H1 (cell line): ENCODE data around the gene KCNMA1. TPM values are rescaled to one million over a fixed set of nuclear protein-coding genes. Genes with fewer than 3 reads are reported as not detected.

ENCODE experiments used
- CTCF ChIA-PET: fragments of 300-600 bp; sonication (Branson Sonifier 250); formaldehyde crosslinking; loops from one replicate; lab custom pipeline; 2021; ENCODE audit not compliant: partially characterized antibody; lab: Charles Lee
- POLR2A ChIA-PET: fragments of 300-600 bp; sonication (Branson Sonifier 250); formaldehyde crosslinking; loops from one replicate; lab custom pipeline; 2021; ENCODE audit warnings: inconsistent platforms; ENCODE audit not compliant: partially characterized antibody; lab: Charles Lee
- DNase-seq, 2 experiments: peaks; one replicate each; pipeline versions ENCODE4 v3.0.0 to v3.0.0-alpha.2; 2010 to 2022; ENCODE audit warnings: low spot score in 2 of 2, low read depth in 1 of 2, mixed read lengths in 1 of 2
- FAIRE-seq: peaks from 2 replicates; lab custom pipeline; 2011; peaks lifted over from hg19 to GRCh38; lab: Jason Lieb, UNC
- H2AFZ ChIP-seq: 2 replicates; pipeline ENCODE4 v1.8.1; 2012; ENCODE audit warnings: low read length, inconsistent platforms
- H2AK5ac ChIP-seq: 2 replicates; pipeline ENCODE4 v1.6.1; 2013; ENCODE audit warnings: low read depth, low read length
- H2BK120ac ChIP-seq: replicated peaks from 2 replicates; pipeline ENCODE3; 2013; ENCODE audit warnings: low read depth, low read length, inconsistent platforms
- H2BK12ac ChIP-seq: 2 replicates; pipeline ENCODE4 v1.6.1; 2013; ENCODE audit warnings: low read depth, low read length
- H2BK15ac ChIP-seq: 2 replicates; pipeline ENCODE4 v1.6.1; 2013; ENCODE audit warnings: low read length
- H2BK20ac ChIP-seq: 2 replicates; pipeline ENCODE4 v1.6.1; 2013; ENCODE audit warnings: low read length
- H2BK5ac ChIP-seq: 2 replicates; pipeline ENCODE4 v1.6.1; 2013; ENCODE audit warnings: low read depth, low read length
- H3K14ac ChIP-seq: 2 replicates; pipeline ENCODE4 v1.6.1; 2013; ENCODE audit warnings: inconsistent platforms; ENCODE audit not compliant: insufficient read length
- H3K18ac ChIP-seq: 2 replicates; pipeline ENCODE4 v1.6.1; 2013; ENCODE audit warnings: low read length; ENCODE audit errors: extremely low read depth
- H3K23ac ChIP-seq: 2 replicates; pipeline ENCODE4 v1.6.1; 2013; ENCODE audit warnings: inconsistent platforms; ENCODE audit not compliant: insufficient read length
- H3K23me2 ChIP-seq: 2 replicates; pipeline ENCODE4 v1.6.1; 2013; ENCODE audit warnings: low read depth, low read length
- H3K27ac ChIP-seq: 2 replicates; pipeline ENCODE4 v1.6.1; 2011; ENCODE audit warnings: low read depth, low read length, inconsistent platforms
- H3K27me3 ChIP-seq, 4 experiments: replicated peaks in 1 of 4; 1 replicate in 1 of 4; 2 replicates in 3 of 4; pipeline versions ENCODE4 v1.6.1 to v1.8.1; 2011 to 2013; ENCODE audit warnings: low read length in 3 of 4, mild to moderate bottlenecking in 3 of 4, inconsistent platforms in 2 of 4, mixed read lengths in 2 of 4, moderate library complexity in 1 of 4; ENCODE audit not compliant: control insufficient read depth in 3 of 4, insufficient read depth in 3 of 4; ENCODE audit errors: extremely low read depth in 1 of 4
- H3K36me3 ChIP-seq, 4 experiments: 2 replicates each; pipeline versions ENCODE4 v1.6.1 to v1.8.1; 2011 to 2013; ENCODE audit warnings: mild to moderate bottlenecking in 4 of 4, low read length in 3 of 4, moderate library complexity in 2 of 4, control low read depth in 1 of 4, inconsistent platforms in 1 of 4; ENCODE audit not compliant: insufficient read depth in 4 of 4, control insufficient read depth in 2 of 4
- H3K4ac ChIP-seq: replicated peaks from 2 replicates; pipeline ENCODE3; 2013; ENCODE audit warnings: low read length, low read depth, mixed read lengths, inconsistent platforms; ENCODE audit not compliant: insufficient read length
- H3K4me1 ChIP-seq, 4 experiments: replicated peaks in 1 of 4; 1 replicate in 1 of 4; 2 replicates in 3 of 4; pipeline versions ENCODE4 v1.6.1 to v1.8.1; 2011 to 2013; ENCODE audit warnings: low read length in 3 of 4, inconsistent platforms in 2 of 4, mixed read lengths in 1 of 4; ENCODE audit not compliant: insufficient read depth in 4 of 4, control insufficient read depth in 3 of 4
- H3K4me2 ChIP-seq, 2 experiments: 2 replicates each; pipeline versions ENCODE4 v1.6.1 to v1.8.1; 2011 to 2013; ENCODE audit warnings: low read depth in 2 of 2, low read length in 2 of 2, control low read depth in 1 of 2, inconsistent platforms in 1 of 2, mild to moderate bottlenecking in 1 of 2; ENCODE audit not compliant: insufficient read depth in 1 of 2
- H3K4me3 ChIP-seq, 4 experiments: fragments of 200-600, 300-600 bp in 1 of 4; sonication (generic), shearing (Covaris generic), sonication (Bioruptor Twin) in 1 of 4; 2 replicates each; pipeline versions ENCODE4 v1.5.1 to v1.8.1; 2011 to 2016; ENCODE audit warnings: low read length in 4 of 4, low read depth in 3 of 4, control low read depth in 2 of 4, inconsistent platforms in 2 of 4, mild to moderate bottlenecking in 2 of 4, mixed read lengths in 1 of 4, moderate library complexity in 1 of 4; ENCODE audit not compliant: insufficient read depth in 2 of 4; ENCODE audit errors: extremely low read depth in 1 of 4
- H3K56ac ChIP-seq: replicated peaks from 2 replicates; pipeline ENCODE3; 2013; ENCODE audit warnings: low read depth, mild to moderate bottlenecking, mixed read lengths, low read length, inconsistent platforms; ENCODE audit not compliant: insufficient read length
- H3K79me1 ChIP-seq: 2 replicates; pipeline ENCODE4 v1.6.1; 2013; ENCODE audit warnings: low read depth, low read length, control low read depth
- H3K79me2 ChIP-seq, 2 experiments: 2 replicates each; pipeline versions ENCODE4 v1.6.1 to v1.8.1; 2012 to 2013; ENCODE audit warnings: low read length in 2 of 2, mild to moderate bottlenecking in 2 of 2, inconsistent platforms in 1 of 2; ENCODE audit not compliant: insufficient read depth in 2 of 2, control insufficient read depth in 1 of 2
- H3K9ac ChIP-seq, 4 experiments: replicated peaks in 1 of 4; 1 replicate in 1 of 4; 2 replicates in 3 of 4; pipeline versions ENCODE4 v1.6.1 to v1.8.1; 2011 to 2013; ENCODE audit warnings: low read depth in 3 of 4, low read length in 3 of 4, control low read depth in 2 of 4, mild to moderate bottlenecking in 2 of 4, moderate library complexity in 2 of 4, inconsistent platforms in 1 of 4; ENCODE audit errors: extremely low read depth in 1 of 4
- H3K9me3 ChIP-seq, 2 experiments: 2 replicates each; pipeline versions ENCODE4 v1.6.1 to v1.8.1; 2012 to 2013; ENCODE audit warnings: mild to moderate bottlenecking in 2 of 2, moderate library complexity in 2 of 2, control low read depth in 1 of 2, inconsistent platforms in 1 of 2, low read depth in 1 of 2, low read length in 1 of 2, mixed read lengths in 1 of 2; ENCODE audit not compliant: insufficient read depth in 2 of 2
- H4K20me1 ChIP-seq, 2 experiments: replicated peaks in 1 of 2; 2 replicates each; pipeline versions ENCODE3 to v1.8.1; 2011 to 2013; ENCODE audit warnings: inconsistent platforms in 2 of 2, low read length in 2 of 2, mild to moderate bottlenecking in 1 of 2; ENCODE audit not compliant: insufficient read depth in 2 of 2, control insufficient read depth in 1 of 2
- H4K5ac ChIP-seq: 2 replicates; pipeline ENCODE4 v1.6.1; 2013; ENCODE audit warnings: low read length, low read depth, mixed read lengths, inconsistent platforms; ENCODE audit not compliant: insufficient read length
- H4K8ac ChIP-seq: 2 replicates; pipeline ENCODE4 v1.8.0; 2013; ENCODE audit warnings: mild to moderate bottlenecking, moderate library complexity, low read length, inconsistent platforms; ENCODE audit not compliant: insufficient read depth; ENCODE audit errors: extremely low read depth
- H4K91ac ChIP-seq: replicated peaks from 2 replicates; pipeline ENCODE3; 2013; ENCODE audit warnings: low read length, mixed read lengths, inconsistent platforms; ENCODE audit not compliant: insufficient read length
- CEBPB ChIP-seq: IDR thresholded peaks from 2 replicates; pipeline ENCODE4 v1.6.1; 2012; ENCODE audit warnings: low read depth, low read length
- RAD21 ChIP-seq, 2 experiments: IDR thresholded peaks in 1 of 2; conservative IDR thresholded peaks in 1 of 2; 2 replicates each; pipeline ENCODE4 v1.6.1; 2011; ENCODE audit warnings: low read depth in 2 of 2, low read length in 2 of 2, improper control_type of control experiment in 1 of 2, inconsistent platforms in 1 of 2, mild to moderate bottlenecking in 1 of 2, moderate library complexity in 1 of 2
- WGBS, 2 experiments: shearing (Covaris generic) in 1 of 2; methylation state at CpG; one replicate each; pipeline versions ENCODE4 v1.1.6 to v1.1.7; 2013 to 2015; ENCODE audit warnings: low lambda C conversion rate in 2 of 2, mixed read lengths in 2 of 2, inconsistent platforms in 1 of 2, low coverage in 1 of 2, missing lambda C conversion rate in 1 of 2; ENCODE audit not compliant: insufficient replicate concordance in 2 of 2, insufficient coverage in 1 of 2, insufficient read length in 1 of 2; ENCODE audit errors: extremely low coverage in 1 of 2, missing lambda C conversion rate in 1 of 2; 5-methylcytosine and 5-hydroxymethylcytosine counted together
- polyA plus RNA-seq, 7 experiments: library from polyadenylated mRNA; depleted of rRNA in 3 of 7; stranded (reverse) in 5 of 7; unstranded in 2 of 7; fragments of >200 nt in 5 of 7; fragments of 200-250 nt in 2 of 7; gene quantifications; 1 replicate in 5 of 7; 2 replicates in 1 of 7; 4 replicates in 1 of 7; pipeline versions ENCODE4 v1.2.1 to v1.2.3, GENCODE V29; 2011 to 2013; ENCODE audit warnings: missing spikeins in 2 of 7, mixed read lengths in 2 of 7
- total RNA-seq: library from RNA; stranded (reverse); fragmentation: NEBNext Ultra II Directional; extraction: Animal tissue kit (Norgen Biotek cat#: 25700); gene quantifications from 2 replicates; pipeline ENCODE4 v1.2.1, GENCODE V29; 2021

The KCNMA1 gene
- total and polyA plus RNA-seq, 2 of the 8 experiments (the other 6 are each of a cell fraction or from before 2014, with no cell fraction given), result 10.2 to 11.1 TPM

DNA sequence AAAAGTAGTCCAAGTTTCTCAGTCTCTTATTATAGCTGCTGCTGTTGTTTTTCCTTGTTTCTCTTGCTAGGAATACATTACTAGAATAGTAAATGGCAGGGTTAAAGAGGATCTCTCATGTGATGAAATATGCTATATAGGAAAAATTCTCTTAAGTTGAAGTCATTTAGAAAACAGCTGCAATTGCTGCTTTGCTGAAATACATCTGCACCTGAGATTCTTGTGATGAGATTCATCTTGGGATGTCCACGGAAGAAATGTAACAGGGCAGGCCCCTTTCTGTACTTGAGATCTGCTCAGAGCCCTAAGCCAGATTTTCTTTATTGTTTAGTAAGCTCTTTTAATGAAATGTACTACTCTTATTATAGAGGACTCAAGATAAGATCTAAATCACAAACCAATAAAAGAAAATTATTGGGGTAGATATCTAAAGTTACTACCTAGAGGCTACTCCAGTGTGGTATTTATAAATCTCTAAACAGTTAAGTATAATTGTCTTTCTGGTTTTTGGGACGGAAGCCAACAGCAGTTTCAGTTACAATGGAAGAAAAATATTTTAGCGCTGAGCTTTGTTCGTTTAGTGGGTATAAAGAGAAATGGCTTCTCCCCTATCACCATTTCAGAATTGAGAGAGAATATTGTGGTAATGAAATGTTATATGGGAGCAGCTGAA is 701.5 kb downstream of the KCNMA1 start:
- POLR2A ChIA-PET, result no interaction called here
- H3K14ac ChIP-seq, result no peak overlapping the region
- H3K4ac ChIP-seq, result no peak overlapping the region
- no peak for TF ChIP-seq CEBPB
- no peak for TF ChIP-seq RAD21 (IDR thresholded peaks at IDR 0.05 in 1 of 2, conservative IDR thresholded peaks at IDR 0.05 in 1 of 2; ENCODE audit: low read depth in 2 of 2, low read length in 2 of 2)
- no peak overlapping the region for H4K8ac ChIP-seq
- H2BK15ac ChIP-seq, result no peak overlapping the region
- no peak overlapping the region for H2BK20ac ChIP-seq
- no peaks in the 10 kb centered on the region for H3K79me2 ChIP-seq
- no peaks in the 10 kb centered on the region for H3K36me3 ChIP-seq
- H3K23me2 ChIP-seq, result peaks cover 2% of the 10 kb centered on the region; the same call in 1 of the 2 replicates
- no peak overlapping the region for H2AK5ac ChIP-seq
- no peak for DNase-seq
- no peak overlapping the region for H4K5ac ChIP-seq
- no peak overlapping the region for H2AFZ ChIP-seq
- no peak overlapping the region for H3K18ac ChIP-seq
- CTCF ChIA-PET, result interaction anchor here (1.3 to 2.4 kb wide), 2 partner anchors 8 to 35 kb away, joined by 4 to 6 read pairs; no protein-coding TSS in a partner anchor
- whole genome bisulfite sequencing, 2 experiments, result 93% methylated on average over 4 of the region's 4 CpGs; no CpG with 5 or more reads in 1 of the 2 experiments
- H3K79me1 ChIP-seq, result no peaks in the 10 kb centered on the region
- no peak overlapping the region for H2BK120ac ChIP-seq
- H3K9me3 ChIP-seq, result no peaks in the 10 kb centered on the region
- no peak overlapping the region for H4K91ac ChIP-seq
- no peak overlapping the region for H3K4me2 ChIP-seq
- H2BK5ac ChIP-seq, result no peak overlapping the region
- no peak overlapping the region for H3K27ac ChIP-seq
- FAIRE-seq, result no peak
- H3K56ac ChIP-seq, result no peak overlapping the region
- no peak overlapping the region for H3K23ac ChIP-seq
- no peak overlapping the region for H3K4me3 ChIP-seq
- H3K27me3 ChIP-seq, result no peaks in the 10 kb centered on the region
- H3K9ac ChIP-seq, result no peak overlapping the region
- no peaks in the 10 kb centered on the region for H4K20me1 ChIP-seq
- H2BK12ac ChIP-seq, result no peak overlapping the region
- no peaks in the 10 kb centered on the region for H3K4me1 ChIP-seq
